HEK293 (cell line): ENCODE data around the gene CMTM5.
A peak's percentile ranks its signal among the peaks of the same experiment; 100 is the strongest.

ENCODE experiments used
- CTCF ChIA-PET: fragments of 350-600 bp; formaldehyde crosslinking; extraction: SDS; loops from one replicate; lab custom pipeline; 2021; ENCODE audit warnings: antibody characterized with exemption; lab: Yijun Ruan, JAX
- POLR2A ChIA-PET: fragments of 300-600 bp; formaldehyde crosslinking; extraction: SDS; loops from one replicate; lab custom pipeline; 2020; ENCODE audit warnings: antibody characterized with exemption, inconsistent platforms; lab: Yijun Ruan, JAX
- H3K27ac ChIP-seq: fragments of 200-500 bp; sonication (Bioruptor generic); 2 replicates; pipeline ENCODE4 v1.5.1; 2014; ENCODE audit warnings: low read depth, low read length, control low read depth, inconsistent platforms; ENCODE audit errors: extremely low read depth
- H3K36me3 ChIP-seq, 2 experiments: fragments of 200-500 bp in 1 of 2; sonication (Bioruptor generic) in 1 of 2; 1 replicate in 1 of 2; 2 replicates in 1 of 2; pipeline ENCODE4 v1.5.1; 2014 to 2017; ENCODE audit warnings: inconsistent platforms in 2 of 2, low read length in 2 of 2; ENCODE audit not compliant: control insufficient read depth in 2 of 2, insufficient read depth in 1 of 2
- H3K4me1 ChIP-seq: fragments of 200-500 bp; sonication (Bioruptor generic); 2 replicates; pipeline ENCODE4 v1.5.1; 2014; ENCODE audit warnings: mild to moderate bottlenecking, low read length, inconsistent platforms; ENCODE audit not compliant: control insufficient read depth, insufficient read depth
- H3K4me3 ChIP-seq: 2 replicates; pipeline ENCODE4 v1.5.1; 2011; ENCODE audit warnings: low read depth, mild to moderate bottlenecking, control low read depth, low read length, moderate library complexity
- H3K9me3 ChIP-seq: fragments of 200-500 bp; sonication (Bioruptor generic); 2 replicates; pipeline ENCODE4 v1.5.1; 2014; ENCODE audit warnings: low read depth, low read length, inconsistent platforms; ENCODE audit not compliant: control insufficient read depth, insufficient read depth
- BCL11B ChIP-seq: fragments of 450-650 bp; formaldehyde crosslinking; IDR thresholded peaks from 2 replicates; pipeline ENCODE4 v1.5.1; 2016; ENCODE audit warnings: low read depth, missing biosample characterization, missing genetic modification characterization
- GFI1B ChIP-seq: fragments of 450-650 bp; formaldehyde crosslinking; IDR thresholded peaks from 2 replicates; pipeline ENCODE4 v1.5.1; 2016; ENCODE audit warnings: missing biosample characterization, missing genetic modification characterization
- HOXC10 ChIP-seq: sonication (generic); formaldehyde crosslinking; IDR thresholded peaks from 2 replicates; pipeline ENCODE4 v1.8.1; 2023; ENCODE audit warnings: mild to moderate bottlenecking, missing genetic modification reagents
- KLF7 ChIP-seq: fragments of 450-650 bp; formaldehyde crosslinking; IDR thresholded peaks from 2 replicates; pipeline ENCODE4 v1.5.1; 2016; ENCODE audit warnings: missing biosample characterization, missing genetic modification characterization, borderline replicate concordance
- YY1 ChIP-seq: fragments of 450-650 bp; formaldehyde crosslinking; IDR thresholded peaks from 2 replicates; pipeline ENCODE4 v1.5.1; 2018; ENCODE audit warnings: missing biosample characterization, missing genetic modification characterization
- ZIC2 ChIP-seq: fragments of 450-650 bp; formaldehyde crosslinking; IDR thresholded peaks from 2 replicates; pipeline ENCODE4 v1.5.1; 2016; ENCODE audit warnings: missing biosample characterization, missing genetic modification characterization
- ZNF146 ChIP-seq: fragments of 450-650 bp; formaldehyde crosslinking; IDR thresholded peaks from 2 replicates; pipeline ENCODE4 v1.5.1; 2016; ENCODE audit warnings: missing biosample characterization, missing genetic modification characterization
- ZNF169 ChIP-seq: fragments of 450-650 bp; formaldehyde crosslinking; IDR thresholded peaks from 2 replicates; pipeline ENCODE4 v1.5.1; 2016; ENCODE audit warnings: missing biosample characterization, missing genetic modification characterization
- ZNF221 ChIP-seq: fragments of 450-650 bp; formaldehyde crosslinking; IDR thresholded peaks from 2 replicates; pipeline ENCODE4 v1.5.1; 2017; ENCODE audit warnings: missing biosample characterization, missing genetic modification characterization, borderline replicate concordance
- ZNF292 ChIP-seq: fragments of 450-650 bp; formaldehyde crosslinking; IDR thresholded peaks from 2 replicates; pipeline ENCODE4 v1.5.1; 2016; ENCODE audit warnings: low read depth, missing biosample characterization, missing genetic modification characterization, borderline replicate concordance
- ZNF324 ChIP-seq: fragments of 450-650 bp; formaldehyde crosslinking; IDR thresholded peaks from 2 replicates; pipeline ENCODE4 v1.5.1; 2016; ENCODE audit warnings: missing biosample characterization, missing genetic modification characterization
- ZNF416 ChIP-seq: fragments of 450-650 bp; formaldehyde crosslinking; IDR thresholded peaks from 2 replicates; pipeline ENCODE4 v1.5.1; 2016; ENCODE audit warnings: missing biosample characterization, missing genetic modification characterization
- ZNF473 ChIP-seq: fragments of 450-650 bp; formaldehyde crosslinking; IDR thresholded peaks from 2 replicates; pipeline ENCODE4 v1.5.1; 2017; ENCODE audit warnings: missing biosample characterization, missing genetic modification characterization
- ZNF510 ChIP-seq: fragments of 450-650 bp; formaldehyde crosslinking; IDR thresholded peaks from 2 replicates; pipeline ENCODE4 v1.5.1; 2018; ENCODE audit warnings: mild to moderate bottlenecking, missing genetic modification characterization, missing biosample characterization; ENCODE audit not compliant: insufficient replicate concordance
- ZNF561 ChIP-seq: fragments of 450-650 bp; IDR thresholded peaks from 2 replicates; pipeline ENCODE4 v1.5.1; 2018; ENCODE audit warnings: missing biosample characterization, missing genetic modification characterization, borderline replicate concordance
- TF ChIP-seq, protein P1 (sequence below): fragments of 450-650 bp; formaldehyde crosslinking; IDR thresholded peaks from 2 replicates; pipeline ENCODE4 v1.5.1; 2016; ENCODE audit warnings: missing biosample characterization, missing genetic modification characterization, low read depth
- TF ChIP-seq, protein P2 (sequence below): fragments of 450-650 bp; formaldehyde crosslinking; IDR thresholded peaks from 2 replicates; pipeline ENCODE4 v1.5.1; 2016; ENCODE audit warnings: missing biosample characterization, missing genetic modification characterization
- TF ChIP-seq, protein P3 (sequence below): fragments of 450-650 bp; formaldehyde crosslinking; IDR thresholded peaks from 2 replicates; pipeline ENCODE4 v1.5.1; 2016; ENCODE audit warnings: missing biosample characterization, missing genetic modification characterization, borderline replicate concordance
- TF ChIP-seq, protein P4 (sequence below): fragments of 450-650 bp; formaldehyde crosslinking; IDR thresholded peaks from 2 replicates; pipeline ENCODE4 v1.5.1; 2016; ENCODE audit warnings: missing biosample characterization, missing genetic modification characterization

CMTM5 gene

DNA sequence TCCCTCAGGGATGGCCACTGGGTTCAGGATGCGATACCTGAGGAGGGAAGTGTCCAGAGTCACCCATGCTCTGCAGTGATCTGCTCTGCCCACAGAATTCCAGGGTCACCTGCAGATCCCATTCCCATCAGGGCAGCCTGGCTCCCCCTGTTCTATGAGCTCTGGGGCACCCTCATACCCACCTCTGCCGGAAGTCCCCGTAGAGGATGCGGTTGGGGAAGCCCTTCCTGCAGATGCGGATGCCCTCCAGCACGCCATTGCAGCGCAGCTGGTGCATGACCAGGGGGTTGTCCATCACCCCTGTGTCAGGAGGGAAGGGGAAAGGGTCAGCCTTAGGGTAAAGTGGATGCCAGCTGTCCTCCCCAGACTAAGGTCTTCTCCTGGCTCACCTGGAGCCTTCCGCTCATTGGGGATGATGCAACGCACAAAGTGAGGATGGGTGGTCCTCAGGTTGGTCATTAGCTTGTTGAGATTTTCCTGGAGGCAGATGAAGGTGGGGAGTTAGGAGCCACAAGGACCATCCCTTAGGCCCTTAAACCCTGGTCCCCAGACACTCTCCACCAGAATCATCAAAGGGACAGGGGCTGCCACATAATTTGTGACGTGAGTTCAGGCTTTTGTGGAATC lies 20.0 kb downstream of the CMTM5 start:
- Histone ChIP-seq H3K4me3 (no peak overlapping the region), H3K4me1 (no peaks in the 10 kb centered on the region), H3K9me3 (no peaks in the 10 kb centered on the region), H3K36me3 (no peaks in the 10 kb centered on the region), H3K27ac (no peak overlapping the region)
- ChIA-PET CTCF (interaction anchor here (0.5 kb wide), 1 partner anchor 211 kb away, joined by 4 read pairs; no protein-coding TSS in a partner anchor), POLR2A (no interaction called here)
- TF ChIP-seq KLF7 (tag by site-specific recombination), result no peak
- TF ChIP-seq ZNF292, result no peak
- no peak for TF ChIP-seq ZNF473 (tag by site-specific recombination)
- TF ChIP-seq ZNF221 (tag by site-specific recombination), result no peak
- TF ChIP-seq, protein P1, sequence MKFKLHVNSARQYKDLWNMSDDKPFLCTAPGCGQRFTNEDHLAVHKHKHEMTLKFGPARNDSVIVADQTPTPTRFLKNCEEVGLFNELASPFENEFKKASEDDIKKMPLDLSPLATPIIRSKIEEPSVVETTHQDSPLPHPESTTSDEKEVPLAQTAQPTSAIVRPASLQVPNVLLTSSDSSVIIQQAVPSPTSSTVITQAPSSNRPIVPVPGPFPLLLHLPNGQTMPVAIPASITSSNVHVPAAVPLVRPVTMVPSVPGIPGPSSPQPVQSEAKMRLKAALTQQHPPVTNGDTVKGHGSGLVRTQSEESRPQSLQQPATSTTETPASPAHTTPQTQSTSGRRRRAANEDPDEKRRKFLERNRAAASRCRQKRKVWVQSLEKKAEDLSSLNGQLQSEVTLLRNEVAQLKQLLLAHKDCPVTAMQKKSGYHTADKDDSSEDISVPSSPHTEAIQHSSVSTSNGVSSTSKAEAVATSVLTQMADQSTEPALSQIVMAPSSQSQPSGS (tag by site-specific recombination), result no peak
- TF ChIP-seq, protein P2, sequence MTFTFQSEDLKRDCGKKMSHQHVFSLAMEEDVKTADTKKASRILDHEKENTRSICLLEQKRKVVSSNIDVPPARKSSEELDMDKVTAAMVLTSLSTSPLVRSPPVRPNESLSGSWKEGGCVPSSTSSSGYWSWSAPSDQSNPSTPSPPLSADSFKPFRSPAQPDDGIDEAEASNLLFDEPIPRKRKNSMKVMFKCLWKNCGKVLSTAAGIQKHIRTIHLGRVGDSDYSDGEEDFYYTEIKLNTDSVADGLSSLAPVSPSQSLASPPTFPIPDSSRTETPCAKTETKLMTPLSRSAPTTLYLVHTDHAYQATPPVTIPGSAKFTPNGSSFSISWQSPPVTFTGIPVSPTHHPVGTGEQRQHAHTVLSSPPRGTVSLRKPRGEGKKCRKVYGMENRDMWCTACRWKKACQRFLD (tag by site-specific recombination), result no peak
- no peak for TF ChIP-seq HOXC10 (CRISPR knock-in tag)
- no peak for TF ChIP-seq BCL11B (tag by site-specific recombination)
- TF ChIP-seq ZNF561 (tag by site-specific recombination), result no peak
- TF ChIP-seq ZNF510 (tag by site-specific recombination), result no peak
- no peak for TF ChIP-seq ZNF416 (tag by site-specific recombination)
- TF ChIP-seq ZNF146 (tag by site-specific recombination), result no peak
- no peak for TF ChIP-seq YY1

DNA sequence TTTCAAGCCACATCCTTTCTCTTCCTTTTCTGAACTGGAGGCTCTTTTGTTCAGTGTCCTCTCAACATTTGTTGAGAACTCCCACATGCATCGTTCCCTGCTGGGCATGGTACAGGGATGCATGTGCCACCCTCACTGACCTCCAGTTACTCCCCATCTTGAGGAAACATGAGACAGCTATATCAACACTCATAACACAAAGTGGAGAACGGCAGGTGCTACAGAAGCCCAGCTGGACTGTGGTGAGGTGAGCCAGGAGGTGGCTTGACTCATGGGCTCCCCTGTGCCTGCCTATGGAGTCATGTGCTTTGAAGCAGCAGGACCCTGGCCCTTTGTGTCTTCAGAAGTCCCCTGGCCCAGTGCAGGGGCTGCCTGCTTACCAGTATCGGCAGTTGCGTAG lies 21.5 kb downstream of the CMTM5 start:
- ChIA-PET CTCF (no interaction called here), POLR2A (no interaction called here)
- no peaks in the 10 kb centered on the region for H3K4me1 ChIP-seq
- no peak overlapping the region for H3K4me3 ChIP-seq
- H3K36me3 ChIP-seq, result no peaks in the 10 kb centered on the region
- no peaks in the 10 kb centered on the region for H3K9me3 ChIP-seq
- TF ChIP-seq YY1, result no peak
- no peak for TF ChIP-seq KLF7 (tag by site-specific recombination)
- TF ChIP-seq ZNF324 (tag by site-specific recombination), result no peak
- TF ChIP-seq, protein P3, sequence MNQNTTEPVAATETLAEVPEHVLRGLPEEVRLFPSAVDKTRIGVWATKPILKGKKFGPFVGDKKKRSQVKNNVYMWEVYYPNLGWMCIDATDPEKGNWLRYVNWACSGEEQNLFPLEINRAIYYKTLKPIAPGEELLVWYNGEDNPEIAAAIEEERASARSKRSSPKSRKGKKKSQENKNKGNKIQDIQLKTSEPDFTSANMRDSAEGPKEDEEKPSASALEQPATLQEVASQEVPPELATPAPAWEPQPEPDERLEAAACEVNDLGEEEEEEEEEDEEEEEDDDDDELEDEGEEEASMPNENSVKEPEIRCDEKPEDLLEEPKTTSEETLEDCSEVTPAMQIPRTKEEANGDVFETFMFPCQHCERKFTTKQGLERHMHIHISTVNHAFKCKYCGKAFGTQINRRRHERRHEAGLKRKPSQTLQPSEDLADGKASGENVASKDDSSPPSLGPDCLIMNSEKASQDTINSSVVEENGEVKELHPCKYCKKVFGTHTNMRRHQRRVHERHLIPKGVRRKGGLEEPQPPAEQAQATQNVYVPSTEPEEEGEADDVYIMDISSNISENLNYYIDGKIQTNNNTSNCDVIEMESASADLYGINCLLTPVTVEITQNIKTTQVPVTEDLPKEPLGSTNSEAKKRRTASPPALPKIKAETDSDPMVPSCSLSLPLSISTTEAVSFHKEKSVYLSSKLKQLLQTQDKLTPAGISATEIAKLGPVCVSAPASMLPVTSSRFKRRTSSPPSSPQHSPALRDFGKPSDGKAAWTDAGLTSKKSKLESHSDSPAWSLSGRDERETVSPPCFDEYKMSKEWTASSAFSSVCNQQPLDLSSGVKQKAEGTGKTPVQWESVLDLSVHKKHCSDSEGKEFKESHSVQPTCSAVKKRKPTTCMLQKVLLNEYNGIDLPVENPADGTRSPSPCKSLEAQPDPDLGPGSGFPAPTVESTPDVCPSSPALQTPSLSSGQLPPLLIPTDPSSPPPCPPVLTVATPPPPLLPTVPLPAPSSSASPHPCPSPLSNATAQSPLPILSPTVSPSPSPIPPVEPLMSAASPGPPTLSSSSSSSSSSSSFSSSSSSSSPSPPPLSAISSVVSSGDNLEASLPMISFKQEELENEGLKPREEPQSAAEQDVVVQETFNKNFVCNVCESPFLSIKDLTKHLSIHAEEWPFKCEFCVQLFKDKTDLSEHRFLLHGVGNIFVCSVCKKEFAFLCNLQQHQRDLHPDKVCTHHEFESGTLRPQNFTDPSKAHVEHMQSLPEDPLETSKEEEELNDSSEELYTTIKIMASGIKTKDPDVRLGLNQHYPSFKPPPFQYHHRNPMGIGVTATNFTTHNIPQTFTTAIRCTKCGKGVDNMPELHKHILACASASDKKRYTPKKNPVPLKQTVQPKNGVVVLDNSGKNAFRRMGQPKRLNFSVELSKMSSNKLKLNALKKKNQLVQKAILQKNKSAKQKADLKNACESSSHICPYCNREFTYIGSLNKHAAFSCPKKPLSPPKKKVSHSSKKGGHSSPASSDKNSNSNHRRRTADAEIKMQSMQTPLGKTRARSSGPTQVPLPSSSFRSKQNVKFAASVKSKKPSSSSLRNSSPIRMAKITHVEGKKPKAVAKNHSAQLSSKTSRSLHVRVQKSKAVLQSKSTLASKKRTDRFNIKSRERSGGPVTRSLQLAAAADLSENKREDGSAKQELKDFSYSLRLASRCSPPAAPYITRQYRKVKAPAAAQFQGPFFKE, result no peak
- TF ChIP-seq ZNF169 (tag by site-specific recombination), result no peak
- TF ChIP-seq GFI1B, result no peak
- TF ChIP-seq, protein P4, sequence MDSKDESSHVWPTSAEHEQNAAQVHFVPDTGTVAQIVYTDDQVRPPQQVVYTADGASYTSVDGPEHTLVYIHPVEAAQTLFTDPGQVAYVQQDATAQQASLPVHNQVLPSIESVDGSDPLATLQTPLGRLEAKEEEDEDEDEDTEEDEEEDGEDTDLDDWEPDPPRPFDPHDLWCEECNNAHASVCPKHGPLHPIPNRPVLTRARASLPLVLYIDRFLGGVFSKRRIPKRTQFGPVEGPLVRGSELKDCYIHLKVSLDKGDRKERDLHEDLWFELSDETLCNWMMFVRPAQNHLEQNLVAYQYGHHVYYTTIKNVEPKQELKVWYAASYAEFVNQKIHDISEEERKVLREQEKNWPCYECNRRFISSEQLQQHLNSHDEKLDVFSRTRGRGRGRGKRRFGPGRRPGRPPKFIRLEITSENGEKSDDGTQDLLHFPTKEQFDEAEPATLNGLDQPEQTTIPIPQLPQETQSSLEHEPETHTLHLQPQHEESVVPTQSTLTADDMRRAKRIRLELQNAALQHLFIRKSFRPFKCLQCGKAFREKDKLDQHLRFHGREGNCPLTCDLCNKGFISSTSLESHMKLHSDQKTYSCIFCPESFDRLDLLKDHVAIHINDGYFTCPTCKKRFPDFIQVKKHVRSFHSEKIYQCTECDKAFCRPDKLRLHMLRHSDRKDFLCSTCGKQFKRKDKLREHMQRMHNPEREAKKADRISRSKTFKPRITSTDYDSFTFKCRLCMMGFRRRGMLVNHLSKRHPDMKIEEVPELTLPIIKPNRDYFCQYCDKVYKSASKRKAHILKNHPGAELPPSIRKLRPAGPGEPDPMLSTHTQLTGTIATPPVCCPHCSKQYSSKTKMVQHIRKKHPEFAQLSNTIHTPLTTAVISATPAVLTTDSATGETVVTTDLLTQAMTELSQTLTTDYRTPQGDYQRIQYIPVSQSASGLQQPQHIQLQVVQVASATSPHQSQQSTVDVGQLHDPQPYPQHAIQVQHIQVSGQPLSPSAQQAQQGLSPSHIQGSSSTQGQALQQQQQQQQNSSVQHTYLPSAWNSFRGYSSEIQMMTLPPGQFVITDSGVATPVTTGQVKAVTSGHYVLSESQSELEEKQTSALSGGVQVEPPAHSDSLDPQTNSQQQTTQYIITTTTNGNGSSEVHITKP (tag by site-specific recombination), result no peak
- TF ChIP-seq ZIC2 (tag by site-specific recombination), result peak; percentile 97
- no peak overlapping the region for H3K27ac ChIP-seq
